ENCODE results near the gene TBCK.

DNA sequence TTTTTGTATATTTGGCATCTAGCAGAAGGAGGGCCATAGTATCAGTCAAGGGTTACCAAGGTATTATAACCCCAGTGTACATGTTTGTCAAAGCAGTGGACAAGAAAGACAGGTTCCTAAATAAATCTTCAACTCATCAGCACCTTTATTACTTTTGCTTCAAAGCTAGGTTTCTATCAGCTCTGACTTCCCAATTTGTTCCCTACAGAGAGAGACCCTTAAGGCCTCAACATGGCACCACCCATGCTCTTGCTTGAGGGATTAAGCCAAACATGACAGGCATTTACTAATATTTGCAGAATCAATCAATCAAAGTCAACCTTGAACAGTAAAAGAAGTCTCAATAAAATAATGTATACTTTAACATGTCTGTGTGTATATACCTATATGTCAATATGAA lies 9.4 kb downstream of the TBCK start:
- TF ChIP-seq, protein P1, sequence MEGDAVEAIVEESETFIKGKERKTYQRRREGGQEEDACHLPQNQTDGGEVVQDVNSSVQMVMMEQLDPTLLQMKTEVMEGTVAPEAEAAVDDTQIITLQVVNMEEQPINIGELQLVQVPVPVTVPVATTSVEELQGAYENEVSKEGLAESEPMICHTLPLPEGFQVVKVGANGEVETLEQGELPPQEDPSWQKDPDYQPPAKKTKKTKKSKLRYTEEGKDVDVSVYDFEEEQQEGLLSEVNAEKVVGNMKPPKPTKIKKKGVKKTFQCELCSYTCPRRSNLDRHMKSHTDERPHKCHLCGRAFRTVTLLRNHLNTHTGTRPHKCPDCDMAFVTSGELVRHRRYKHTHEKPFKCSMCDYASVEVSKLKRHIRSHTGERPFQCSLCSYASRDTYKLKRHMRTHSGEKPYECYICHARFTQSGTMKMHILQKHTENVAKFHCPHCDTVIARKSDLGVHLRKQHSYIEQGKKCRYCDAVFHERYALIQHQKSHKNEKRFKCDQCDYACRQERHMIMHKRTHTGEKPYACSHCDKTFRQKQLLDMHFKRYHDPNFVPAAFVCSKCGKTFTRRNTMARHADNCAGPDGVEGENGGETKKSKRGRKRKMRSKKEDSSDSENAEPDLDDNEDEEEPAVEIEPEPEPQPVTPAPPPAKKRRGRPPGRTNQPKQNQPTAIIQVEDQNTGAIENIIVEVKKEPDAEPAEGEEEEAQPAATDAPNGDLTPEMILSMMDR (IDR thresholded peaks at IDR 0.05) = no peak
- no peak for TF ChIP-seq EZH2 (IDR thresholded peaks at IDR 0.05; ENCODE audit: borderline replicate concordance, insufficient read depth, low read depth, low read length, poor library complexity, severe bottlenecking)

All from B cell (primary cell).